Measurements from ENCODE around the gene CACNA1I.

The CACNA1I gene

GRCh38 chr22:39575552-39575825 lies 4.9 kb downstream of the CACNA1I start:
- 100% methylated on average over 2 of the region's 2 CpGs for WGBS (ENCODE audit: insufficient coverage)
- no peak overlapping the region for H3K27ac ChIP-seq (ENCODE audit: insufficient read depth in 1 of 2, low read depth in 1 of 2, low read length in 2 of 2, poor library complexity in 1 of 2, severe bottlenecking in 2 of 2)
- H3K27me3 ChIP-seq (replicated peaks in 2 of 5; ENCODE audit: control insufficient read depth in 4 of 5, insufficient read depth in 5 of 5, low read length in 4 of 5), result peaks cover 0 to 49% (median 12%) of the 10 kb centered on the region in 5 experiments
- H3K4me1 ChIP-seq (ENCODE audit: control extremely low read depth in 1 of 4, control insufficient read depth in 4 of 4, insufficient read depth in 4 of 4, low read length in 3 of 4), result peaks cover 0 to 2% (median 0%) of the 10 kb centered on the region in 4 experiments
- no peaks in the 10 kb centered on the region for H3K9me3 ChIP-seq (ENCODE audit: control extremely low read depth in 1 of 5, control insufficient read depth in 4 of 5, insufficient read depth in 2 of 5, low read depth in 1 of 5, low read length in 4 of 5)
- no peak overlapping the region for H3K4me3 ChIP-seq (ENCODE audit: control insufficient read depth in 1 of 7, extremely low read depth in 1 of 7, insufficient read depth in 4 of 7, low read depth in 2 of 7, low read length in 6 of 7)
- no peaks in the 10 kb centered on the region for H3K36me3 ChIP-seq (ENCODE audit: control insufficient read depth in 4 of 4, insufficient read depth in 4 of 4, low read length in 3 of 4)
- POLR2A ChIA-PET, result no interaction called here
- DNase-seq, result no peak
- CTCF ChIA-PET, result interaction anchor here (1.0 kb wide), 1 partner anchor 460 kb away, joined by 3 read pairs; no protein-coding TSS in a partner anchor

DNA sequence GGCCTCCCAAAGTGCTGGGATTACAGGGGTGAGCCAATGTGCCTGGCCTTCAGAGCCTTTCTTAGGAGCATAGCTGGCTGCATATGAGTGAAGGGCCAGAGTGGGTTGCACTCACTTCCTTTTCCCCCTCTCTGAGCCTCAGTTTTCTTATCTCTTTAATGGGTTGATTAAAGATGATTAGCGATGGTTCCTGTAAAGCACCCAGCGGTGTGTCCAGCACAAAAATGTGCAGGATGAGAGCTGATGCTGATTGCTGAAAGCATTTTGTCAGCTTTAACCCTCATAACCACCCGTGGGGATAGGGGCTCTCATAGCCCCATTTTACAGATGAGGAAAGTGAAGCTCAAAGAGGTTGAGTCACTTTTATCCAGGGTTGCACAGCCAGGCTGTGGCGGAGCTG lies 5.5 kb downstream of the CACNA1I start:
- ChIA-PET POLR2A (no interaction called here), CTCF (interaction anchor here (0.9 to 1.0 kb wide), 2 partner anchors 458 to 460 kb away, joined by 3 read pairs; no protein-coding TSS in a partner anchor)
- Histone ChIP-seq H3K27me3 (replicated peaks in 2 of 5; ENCODE audit: control insufficient read depth in 4 of 5, insufficient read depth in 5 of 5, low read length in 4 of 5) (peaks cover 0 to 55% (median 12%) of the 10 kb centered on the region in 5 experiments), H3K9me3 (ENCODE audit: control extremely low read depth in 1 of 5, control insufficient read depth in 4 of 5, insufficient read depth in 2 of 5, low read depth in 1 of 5, low read length in 4 of 5) (no peaks in the 10 kb centered on the region), H3K4me1 (ENCODE audit: control extremely low read depth in 1 of 4, control insufficient read depth in 4 of 4, insufficient read depth in 4 of 4, low read length in 3 of 4) (peaks cover 0 to 2% (median 0%) of the 10 kb centered on the region in 4 experiments), H3K4me3 (ENCODE audit: control insufficient read depth in 1 of 7, extremely low read depth in 1 of 7, insufficient read depth in 4 of 7, low read depth in 2 of 7, low read length in 6 of 7) (no peak overlapping the region), H3K36me3 (ENCODE audit: control insufficient read depth in 4 of 4, insufficient read depth in 4 of 4, low read length in 3 of 4) (no peaks in the 10 kb centered on the region), H3K27ac (ENCODE audit: insufficient read depth in 1 of 2, low read depth in 1 of 2, low read length in 2 of 2, poor library complexity in 1 of 2, severe bottlenecking in 2 of 2) (no peak overlapping the region)
- 100% methylated on average over 4 of the region's 4 CpGs for WGBS (ENCODE audit: insufficient coverage)
- no peak for DNase-seq

DNA sequence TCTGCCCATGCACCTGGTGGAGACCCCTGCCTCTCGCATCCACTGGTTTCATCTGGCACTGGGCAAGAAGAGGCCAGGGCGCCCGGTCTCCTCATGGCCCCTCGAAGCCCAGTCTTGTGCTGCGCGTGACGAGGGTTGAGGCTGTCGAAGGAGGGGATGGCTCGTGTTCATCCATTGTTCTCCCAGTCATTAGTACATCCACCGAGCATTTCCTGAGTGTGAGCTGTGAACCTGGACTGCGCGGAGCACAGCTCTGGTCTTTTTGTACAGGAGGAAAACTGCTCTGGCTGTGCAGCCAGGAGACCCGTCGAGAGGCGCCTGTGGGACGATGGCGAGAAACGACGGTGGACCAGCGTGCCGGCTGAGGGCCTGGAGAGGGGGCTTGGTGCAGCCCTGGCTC lies 6.8 kb downstream of the CACNA1I start:
- no peak overlapping the region for H3K27ac ChIP-seq (ENCODE audit: insufficient read depth in 1 of 2, low read depth in 1 of 2, low read length in 2 of 2, poor library complexity in 1 of 2, severe bottlenecking in 2 of 2)
- no peaks in the 10 kb centered on the region for H3K36me3 ChIP-seq (ENCODE audit: control insufficient read depth in 4 of 4, insufficient read depth in 4 of 4, low read length in 3 of 4)
- POLR2A ChIA-PET, result no interaction called here
- no peak for DNase-seq
- WGBS (ENCODE audit: insufficient coverage), result 70% methylated on average over 21 of the region's 21 CpGs
- H3K27me3 ChIP-seq (replicated peaks in 2 of 5; ENCODE audit: control insufficient read depth in 4 of 5, insufficient read depth in 5 of 5, low read length in 4 of 5), result peaks cover 0 to 59% (median 8%) of the 10 kb centered on the region in 5 experiments
- no peak overlapping the region for H3K4me3 ChIP-seq (ENCODE audit: control insufficient read depth in 1 of 7, extremely low read depth in 1 of 7, insufficient read depth in 4 of 7, low read depth in 2 of 7, low read length in 6 of 7)
- H3K9me3 ChIP-seq (ENCODE audit: control extremely low read depth in 1 of 5, control insufficient read depth in 4 of 5, insufficient read depth in 2 of 5, low read depth in 1 of 5, low read length in 4 of 5), result no peaks in the 10 kb centered on the region
- CTCF ChIA-PET, result no interaction called here
- peaks cover 0 to 2% (median 0%) of the 10 kb centered on the region in 4 experiments for H3K4me1 ChIP-seq (ENCODE audit: control extremely low read depth in 1 of 4, control insufficient read depth in 4 of 4, insufficient read depth in 4 of 4, low read length in 3 of 4)

GRCh38 chr22:39577900-39578299 lies 7.3 kb downstream of the CACNA1I start:
- Histone ChIP-seq H3K4me1 (ENCODE audit: control extremely low read depth in 1 of 4, control insufficient read depth in 4 of 4, insufficient read depth in 4 of 4, low read length in 3 of 4) (peaks cover 0 to 2% (median 0%) of the 10 kb centered on the region in 4 experiments), H3K27ac (ENCODE audit: insufficient read depth in 1 of 2, low read depth in 1 of 2, low read length in 2 of 2, poor library complexity in 1 of 2, severe bottlenecking in 2 of 2) (no peak overlapping the region), H3K9me3 (ENCODE audit: control extremely low read depth in 1 of 5, control insufficient read depth in 4 of 5, insufficient read depth in 2 of 5, low read depth in 1 of 5, low read length in 4 of 5) (no peaks in the 10 kb centered on the region), H3K36me3 (ENCODE audit: control insufficient read depth in 4 of 4, insufficient read depth in 4 of 4, low read length in 3 of 4) (no peaks in the 10 kb centered on the region), H3K4me3 (ENCODE audit: control insufficient read depth in 1 of 7, extremely low read depth in 1 of 7, insufficient read depth in 4 of 7, low read depth in 2 of 7, low read length in 6 of 7) (no peak overlapping the region), H3K27me3 (replicated peaks in 2 of 5; ENCODE audit: control insufficient read depth in 4 of 5, insufficient read depth in 5 of 5, low read length in 4 of 5) (peaks cover 0 to 59% (median 8%) of the 10 kb centered on the region in 5 experiments)
- 90% methylated on average over 4 of the region's 7 CpGs for WGBS (ENCODE audit: insufficient coverage)
- CTCF ChIA-PET, result no interaction called here
- no peak for DNase-seq
- POLR2A ChIA-PET, result no interaction called here

DNA sequence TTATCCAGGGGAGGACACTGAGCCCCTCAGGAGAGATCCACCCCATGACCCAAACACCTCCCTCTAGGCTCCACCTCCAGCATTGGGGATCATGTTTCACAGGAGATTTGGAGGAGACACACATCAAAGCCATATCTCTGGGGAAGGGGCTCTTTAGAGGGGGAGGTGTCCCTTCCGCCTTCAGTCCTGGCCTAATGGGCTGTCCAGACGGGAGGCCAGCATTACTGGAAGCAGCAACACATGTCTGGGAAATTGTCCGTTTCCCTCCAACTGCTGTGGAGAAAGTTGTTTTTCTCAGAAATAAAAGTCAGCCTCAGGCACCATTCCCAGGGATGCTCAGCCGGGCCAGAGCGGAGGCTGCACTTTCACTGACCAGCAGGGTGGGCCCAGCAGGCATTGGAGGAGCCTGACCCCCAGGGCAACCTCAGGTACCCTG lies 9.5 kb downstream of the CACNA1I start:
- DNase-seq, result no peak
- Histone ChIP-seq H3K36me3 (ENCODE audit: control insufficient read depth in 4 of 4, insufficient read depth in 4 of 4, low read length in 3 of 4) (no peaks in the 10 kb centered on the region), H3K27ac (ENCODE audit: insufficient read depth in 1 of 2, low read depth in 1 of 2, low read length in 2 of 2, poor library complexity in 1 of 2, severe bottlenecking in 2 of 2) (no peak overlapping the region), H3K27me3 (replicated peaks in 2 of 5; ENCODE audit: control insufficient read depth in 4 of 5, insufficient read depth in 5 of 5, low read length in 4 of 5) (peaks cover 0 to 55% (median 8%) of the 10 kb centered on the region in 5 experiments), H3K9me3 (ENCODE audit: control extremely low read depth in 1 of 5, control insufficient read depth in 4 of 5, insufficient read depth in 2 of 5, low read depth in 1 of 5, low read length in 4 of 5) (no peaks in the 10 kb centered on the region), H3K4me3 (ENCODE audit: control insufficient read depth in 1 of 7, extremely low read depth in 1 of 7, insufficient read depth in 4 of 7, low read depth in 2 of 7, low read length in 6 of 7) (no peak overlapping the region), H3K4me1 (ENCODE audit: control extremely low read depth in 1 of 4, control insufficient read depth in 4 of 4, insufficient read depth in 4 of 4, low read length in 3 of 4) (peaks cover 0 to 2% (median 0%) of the 10 kb centered on the region in 4 experiments)
- POLR2A ChIA-PET, result no interaction called here
- CTCF ChIA-PET, result interaction anchor here (1.4 kb wide), 1 partner anchor 11 kb away, joined by 3 read pairs; no protein-coding TSS in a partner anchor
- WGBS (ENCODE audit: insufficient coverage), result 83% methylated on average over 5 of the region's 5 CpGs

DNA sequence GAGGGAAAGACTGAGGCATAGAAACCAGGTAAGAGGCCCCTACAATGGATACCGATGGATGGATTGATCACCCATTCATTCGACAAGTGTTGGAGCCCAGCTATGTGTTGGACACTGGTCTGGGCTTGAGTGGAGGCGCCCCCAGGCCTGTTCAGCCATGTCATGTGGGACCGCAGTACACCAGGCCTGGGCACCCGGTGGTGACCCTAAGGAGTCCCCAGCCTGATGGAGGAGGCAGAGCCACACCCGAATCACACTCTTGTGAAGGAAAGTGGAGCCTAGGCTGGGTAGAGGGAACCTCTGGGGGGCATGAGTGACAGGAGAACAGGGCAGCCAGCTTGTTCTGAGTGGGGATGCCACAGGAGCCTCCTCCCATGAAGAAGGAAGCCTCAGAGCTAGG lies 10.2 kb downstream of the CACNA1I start:
- no peaks in the 10 kb centered on the region for H3K36me3 ChIP-seq (ENCODE audit: control insufficient read depth in 4 of 4, insufficient read depth in 4 of 4, low read length in 3 of 4)
- H3K9me3 ChIP-seq (ENCODE audit: control extremely low read depth in 1 of 5, control insufficient read depth in 4 of 5, insufficient read depth in 2 of 5, low read depth in 1 of 5, low read length in 4 of 5), result no peaks in the 10 kb centered on the region
- no peak overlapping the region for H3K4me3 ChIP-seq (ENCODE audit: control insufficient read depth in 1 of 7, extremely low read depth in 1 of 7, insufficient read depth in 4 of 7, low read depth in 2 of 7, low read length in 6 of 7)
- no peak overlapping the region for H3K27ac ChIP-seq (ENCODE audit: insufficient read depth in 1 of 2, low read depth in 1 of 2, low read length in 2 of 2, poor library complexity in 1 of 2, severe bottlenecking in 2 of 2)
- WGBS (ENCODE audit: insufficient coverage), result 90% methylated on average over 5 of the region's 6 CpGs
- DNase-seq, result no peak
- H3K4me1 ChIP-seq (ENCODE audit: control extremely low read depth in 1 of 4, control insufficient read depth in 4 of 4, insufficient read depth in 4 of 4, low read length in 3 of 4), result peaks cover 0 to 2% (median 0%) of the 10 kb centered on the region in 4 experiments
- peaks cover 0 to 54% (median 8%) of the 10 kb centered on the region in 5 experiments for H3K27me3 ChIP-seq (replicated peaks in 2 of 5; ENCODE audit: control insufficient read depth in 4 of 5, insufficient read depth in 5 of 5, low read length in 4 of 5)
- ChIA-PET POLR2A (no interaction called here), CTCF (no interaction called here)

DNA sequence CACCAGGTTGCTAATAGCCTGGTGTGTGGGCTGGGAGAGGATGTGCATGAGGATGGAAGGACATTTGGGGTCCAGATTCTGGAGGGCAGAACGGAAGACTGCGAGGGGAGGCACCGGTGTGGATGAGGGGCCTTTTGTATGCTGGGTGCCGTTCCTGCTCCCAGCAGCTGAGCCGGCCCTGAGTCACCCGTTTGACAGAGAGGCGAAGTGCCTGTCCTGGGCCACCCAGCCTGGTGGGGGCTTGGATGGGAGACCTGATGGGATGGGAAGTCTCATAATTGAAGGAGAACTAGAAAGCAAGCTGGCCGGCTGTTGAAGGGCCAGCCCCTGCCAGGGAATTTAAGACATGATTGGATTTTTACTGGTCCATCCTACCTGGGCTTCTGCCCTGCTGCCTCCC lies 10.8 kb downstream of the CACNA1I start:
- Histone ChIP-seq H3K4me1 (ENCODE audit: control extremely low read depth in 1 of 4, control insufficient read depth in 4 of 4, insufficient read depth in 4 of 4, low read length in 3 of 4) (peaks cover 0 to 2% (median 0%) of the 10 kb centered on the region in 4 experiments), H3K27me3 (replicated peaks in 2 of 5; ENCODE audit: control insufficient read depth in 4 of 5, insufficient read depth in 5 of 5, low read length in 4 of 5) (peaks cover 0 to 50% (median 8%) of the 10 kb centered on the region in 5 experiments), H3K4me3 (ENCODE audit: control insufficient read depth in 1 of 7, extremely low read depth in 1 of 7, insufficient read depth in 4 of 7, low read depth in 2 of 7, low read length in 6 of 7) (no peak overlapping the region), H3K36me3 (ENCODE audit: control insufficient read depth in 4 of 4, insufficient read depth in 4 of 4, low read length in 3 of 4) (no peaks in the 10 kb centered on the region), H3K27ac (ENCODE audit: insufficient read depth in 1 of 2, low read depth in 1 of 2, low read length in 2 of 2, poor library complexity in 1 of 2, severe bottlenecking in 2 of 2) (no peak overlapping the region), H3K9me3 (ENCODE audit: control extremely low read depth in 1 of 5, control insufficient read depth in 4 of 5, insufficient read depth in 2 of 5, low read depth in 1 of 5, low read length in 4 of 5) (no peaks in the 10 kb centered on the region)
- POLR2A ChIA-PET, result no interaction called here
- CTCF ChIA-PET, result no interaction called here
- no peak for DNase-seq
- WGBS (ENCODE audit: insufficient coverage), result 95% methylated on average over 8 of the region's 8 CpGs
